D341Med (cell line): ENCODE results near the gene SHC3.

ENCODE experiments used
- DNase-seq: peaks from one replicate; pipeline ENCODE4 v3.0.0; 2012; ENCODE audit warnings: low spot score

Gene SHC3

GRCh38 chr9:89185980-89186379, 7.4 kb upstream of the SHC3 start:
- DNase-seq, result no peak

- DNase-seq, result no peak
Measured at GRCh38 chr9:89183146-89183545, 4.5 kb upstream of the SHC3 start.

GRCh38 chr9:89182369-89182768, 3.8 kb upstream of the SHC3 start:
- no peak for DNase-seq

GRCh38 chr9:89179895-89180734, 1.5 kb upstream of the SHC3 start:
- peak; percentile 89 for DNase-seq

- DNase-seq, result no peak
Measured at GRCh38 chr9:89179540-89179894, 899 bp upstream of the SHC3 start.

- DNase-seq, result no peak
Measured at GRCh38 chr9:89178830-89179539, 367 bp upstream of the SHC3 start.

- DNase-seq, result no peak
Measured at GRCh38 chr9:89177012-89177943, 1.3 kb downstream of the SHC3 start.

- DNase-seq, result no peak
Measured at GRCh38 chr9:89175828-89176261, 2.8 kb downstream of the SHC3 start.

GRCh38 chr9:89174291-89174690, 4.3 kb downstream of the SHC3 start:
- DNase-seq, result no peak

- DNase-seq, result no peak
Measured at GRCh38 chr9:89173072-89173471, 5.5 kb downstream of the SHC3 start.

- no peak for DNase-seq
Measured at GRCh38 chr9:89172398-89172797, 6.2 kb downstream of the SHC3 start.

GRCh38 chr9:89171693-89172092, 6.9 kb downstream of the SHC3 start:
- DNase-seq, result no peak

- DNase-seq, result no peak
Measured at GRCh38 chr9:89171231-89171630, 7.4 kb downstream of the SHC3 start.

- DNase-seq, result no peak
Measured at GRCh38 chr9:89168901-89169813, 9.5 kb downstream of the SHC3 start.

- DNase-seq, result no peak
Measured at GRCh38 chr9:89167788-89168187, 10.8 kb downstream of the SHC3 start.

- DNase-seq, result no peak
Measured at GRCh38 chr9:89166852-89167251, 11.8 kb downstream of the SHC3 start.

- DNase-seq, result no peak
Measured at GRCh38 chr9:89165880-89166279, 12.7 kb downstream of the SHC3 start.

- no peak for DNase-seq
Measured at GRCh38 chr9:89165341-89165740, 13.3 kb downstream of the SHC3 start.

- DNase-seq, result no peak
Measured at GRCh38 chr9:89161221-89161620, 17.4 kb downstream of the SHC3 start.

GRCh38 chr9:89160806-89161205, 17.8 kb downstream of the SHC3 start:
- DNase-seq, result peak; percentile 73

- DNase-seq, result no peak
Measured at GRCh38 chr9:89154651-89155336, 23.8 kb downstream of the SHC3 start.
